GM23248 (cell line): Measurements from ENCODE around the gene EGFLAM.

ENCODE experiments used
- EZH2 ChIP-seq: fragments of 200-600 bp; sonication (generic); IDR thresholded peaks from 2 replicates; pipeline ENCODE4 v1.6.1; 2018; ENCODE audit warnings: antibody characterized with exemption, mild to moderate bottlenecking; ENCODE audit not compliant: insufficient read depth, poor library complexity, severe bottlenecking
- EZH2phosphoT487 ChIP-seq: fragments of 200-600 bp; sonication (generic); IDR thresholded peaks from 2 replicates; pipeline ENCODE4 v1.6.1; 2018; ENCODE audit warnings: antibody characterized with exemption, moderate library complexity, mild to moderate bottlenecking, low read depth; ENCODE audit not compliant: insufficient read depth

DNA sequence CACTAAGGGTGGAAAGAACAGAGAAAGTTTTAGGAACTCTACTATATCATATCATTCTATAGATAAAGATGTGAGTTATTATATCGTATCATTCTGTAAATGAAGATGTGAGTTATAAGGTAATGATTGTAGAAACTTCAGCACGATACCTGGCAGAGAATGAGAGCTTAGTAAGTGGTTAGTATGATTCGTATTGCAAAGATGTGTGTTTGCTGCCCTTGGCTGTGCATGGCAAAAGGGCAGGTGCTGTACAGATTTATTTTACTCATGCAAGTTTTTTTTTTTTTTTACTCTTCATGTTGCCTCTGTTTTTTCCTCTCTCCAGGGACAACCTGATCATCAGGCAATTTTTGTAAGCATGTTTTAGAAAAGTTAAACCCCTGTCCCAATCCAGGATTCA lies 83.3 kb downstream of the EGFLAM start:
- no peak for TF ChIP-seq EZH2
- TF ChIP-seq EZH2phosphoT487: no peak
